Stimulated activated CD8-positive, alpha-beta memory T cell treated with anti-CD3 and anti-CD28 coated beads, Interleukin-12 subunit alpha, Interleukin-12 subunit beta, amount 100 ng/mL, for 24 hours (primary cell): ENCODE data around the gene CRACR2B.

Experiments used
- DNase-seq: peaks from one replicate; pipeline ENCODE4 v3.0.0-alpha.2; 2020; ENCODE audit errors: extremely low read depth

Gene CRACR2B

GRCh38 chr11:826227-826621 lies 1.5 kb upstream of the CRACR2B start:
- no peak for DNase-seq

GRCh38 chr11:826836-827145 lies 928 bp upstream of the CRACR2B start:
- DNase-seq: no peak

GRCh38 chr11:827146-827896 lies 398 bp upstream of the CRACR2B start:
- no peak for DNase-seq

- no peak for DNase-seq
These were observed 922 bp downstream of the CRACR2B start for GRCh38 chr11:828506-829175.

DNA sequence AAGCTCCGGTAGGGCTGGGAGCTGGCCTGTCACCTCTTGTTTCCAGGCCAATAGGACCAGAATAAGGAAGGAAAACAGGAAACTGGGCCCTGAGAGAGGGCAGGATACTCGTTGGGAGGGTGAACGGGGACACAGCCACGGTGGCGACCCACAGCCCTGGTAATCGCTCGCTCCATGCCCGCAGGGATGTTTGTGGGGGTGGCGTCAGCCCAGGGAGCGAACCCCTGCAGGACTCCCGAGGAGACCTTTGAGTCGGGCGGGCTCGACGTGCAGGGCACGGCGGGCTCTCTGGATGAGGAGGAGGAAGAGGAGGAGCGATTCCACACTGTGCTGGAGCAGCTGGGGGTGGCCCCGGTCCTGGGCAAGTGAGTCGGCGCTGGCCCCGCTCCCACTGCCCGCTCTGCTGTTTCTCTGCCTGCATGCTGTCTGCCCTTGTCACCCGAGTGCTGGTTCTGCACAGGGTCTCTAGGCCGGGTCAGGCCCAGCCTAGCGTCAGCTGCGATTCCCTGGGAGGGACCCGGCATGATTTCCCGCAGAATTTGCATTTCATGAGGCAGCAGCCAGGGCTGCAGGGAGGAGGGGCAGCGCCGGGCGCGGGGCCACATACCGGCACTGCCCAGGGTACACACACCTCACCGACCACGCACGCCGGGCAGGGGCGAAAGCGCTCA lies 1.6 kb downstream of the CRACR2B start:
- DNase-seq: no peak

GRCh38 chr11:829847-830294 lies 2.2 kb downstream of the CRACR2B start:
- no peak for DNase-seq

- DNase-seq: no peak
These were observed 2.8 kb downstream of the CRACR2B start for GRCh38 chr11:830295-831117.

GRCh38 chr11:831118-831864 lies 3.6 kb downstream of the CRACR2B start:
- no peak for DNase-seq

DNA sequence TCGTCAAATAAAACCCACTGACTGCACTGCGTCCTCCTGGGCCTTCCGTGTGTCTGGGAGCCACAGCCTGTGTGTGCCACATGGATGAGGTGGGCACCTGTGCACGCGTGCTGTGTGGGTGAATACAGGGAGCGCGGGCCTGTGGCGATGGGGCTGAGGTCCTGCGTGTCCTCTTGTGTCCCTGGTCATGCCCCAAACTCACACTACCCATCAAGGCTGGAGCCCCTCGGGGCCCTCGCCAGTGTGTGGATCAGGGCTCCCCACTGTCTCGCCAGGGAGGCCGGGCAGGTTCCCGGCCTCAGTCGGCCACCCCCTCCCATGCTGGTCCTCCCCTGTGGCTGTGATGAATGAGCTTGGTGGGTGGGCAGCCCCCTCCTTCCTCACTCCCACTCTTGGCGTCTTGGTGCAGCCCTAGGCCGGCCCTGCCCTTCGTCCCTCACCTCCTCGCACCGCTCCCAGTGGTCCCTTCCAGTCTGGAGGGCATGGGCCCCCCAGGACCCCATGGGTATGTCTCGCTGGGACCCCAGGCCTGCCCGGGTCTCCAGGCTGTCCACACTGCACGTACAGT lies 4.3 kb downstream of the CRACR2B start:
- DNase-seq: no peak

GRCh38 chr11:832529-833113 lies 4.9 kb downstream of the CRACR2B start, which contains the start of gene CD151:
CD151 (plus strand) TSS chr11:832952; CDS start chr11:836070, 3,118 bp downstream.
- no peak for DNase-seq

- DNase-seq: no peak
These were observed 5.5 kb downstream of the CRACR2B start for GRCh38 chr11:833114-833791.

DNA sequence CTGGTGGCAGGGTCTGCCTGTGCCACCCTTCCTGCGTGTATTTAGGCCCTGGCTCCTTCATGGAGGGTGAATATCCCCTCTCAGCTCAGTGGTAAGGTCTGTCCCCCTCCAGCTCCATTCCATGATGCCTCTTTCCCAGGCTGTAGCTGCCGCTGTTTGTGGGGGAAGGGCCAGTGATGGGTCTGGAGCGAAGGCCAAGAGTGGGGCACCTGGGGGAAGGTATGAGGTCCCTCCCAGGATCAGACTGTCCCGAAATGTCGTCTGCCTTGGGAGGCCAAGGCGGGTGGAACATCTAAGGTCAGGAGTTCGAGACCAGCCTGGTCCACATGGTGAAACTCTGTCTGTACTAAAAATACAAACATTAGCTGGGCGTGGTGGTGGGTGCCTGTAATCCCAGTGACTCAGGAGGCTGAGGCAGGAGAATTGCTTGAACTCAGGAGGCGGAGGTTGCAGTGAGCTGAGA lies 6.2 kb downstream of the CRACR2B start:
- DNase-seq: no peak

- DNase-seq: no peak
These were observed 6.9 kb downstream of the CRACR2B start for GRCh38 chr11:834371-835316.

- no peak for DNase-seq
These were observed 8.6 kb downstream of the CRACR2B start for GRCh38 chr11:836274-836673.

DNA sequence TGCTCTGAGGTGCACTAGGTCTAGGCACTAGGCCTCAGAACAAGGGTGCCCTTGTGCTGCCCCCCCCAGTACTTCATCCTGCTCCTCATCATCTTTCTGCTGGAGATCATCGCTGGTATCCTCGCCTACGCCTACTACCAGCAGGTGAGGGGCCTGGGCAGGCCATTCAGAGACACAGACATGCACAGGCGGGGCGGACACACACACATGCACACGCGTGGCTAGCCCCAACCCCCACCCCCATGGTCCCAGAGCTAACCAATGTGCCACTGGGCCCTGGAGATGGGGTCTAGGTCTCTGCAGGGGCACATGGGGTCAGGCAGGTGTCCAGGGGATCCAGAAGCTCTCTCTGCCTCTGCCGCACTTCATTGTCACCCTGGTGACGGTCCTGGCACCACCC lies 9.0 kb downstream of the CRACR2B start:
- no peak for DNase-seq

- DNase-seq: no peak
These were observed 9.7 kb downstream of the CRACR2B start for GRCh38 chr11:837189-837989.

DNA sequence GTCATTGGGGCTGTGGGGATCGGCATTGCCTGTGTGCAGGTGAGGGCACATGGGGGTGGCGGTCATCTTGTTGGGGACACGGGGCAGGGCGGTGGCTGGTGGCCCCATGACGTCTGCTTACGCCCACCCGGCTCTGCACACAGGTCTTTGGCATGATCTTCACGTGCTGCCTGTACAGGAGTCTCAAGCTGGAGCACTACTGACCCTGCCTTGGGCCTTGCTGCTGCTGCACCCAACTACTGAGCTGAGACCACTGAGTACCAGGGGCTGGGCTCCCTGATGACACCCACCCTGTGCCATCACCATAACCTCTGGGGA lies 10.2 kb downstream of the CRACR2B start:
- no peak for DNase-seq
